GM18520 (cell line): Measurements from ENCODE around the gene SPDYE1.
A peak's percentile ranks its signal among the peaks of the same experiment; 100 is the strongest.
"Not testable (repeated sequence)": the region's sequence is repeated elsewhere in the genome, so short reads cannot be mapped to it uniquely, and the experiment has no call there.

Experiments used
- ATAC-seq: cut with Tn5 transposase; IDR thresholded peaks from one replicate; pipeline ENCODE4 v1.9.1; 2021; ENCODE audit not compliant: unreplicated experiment

SPDYE1 gene

GRCh38 chr7:43990829-43991228 lies 6.9 kb upstream of the SPDYE1 start:
- not testable (repeated sequence) for ATAC-seq

DNA sequence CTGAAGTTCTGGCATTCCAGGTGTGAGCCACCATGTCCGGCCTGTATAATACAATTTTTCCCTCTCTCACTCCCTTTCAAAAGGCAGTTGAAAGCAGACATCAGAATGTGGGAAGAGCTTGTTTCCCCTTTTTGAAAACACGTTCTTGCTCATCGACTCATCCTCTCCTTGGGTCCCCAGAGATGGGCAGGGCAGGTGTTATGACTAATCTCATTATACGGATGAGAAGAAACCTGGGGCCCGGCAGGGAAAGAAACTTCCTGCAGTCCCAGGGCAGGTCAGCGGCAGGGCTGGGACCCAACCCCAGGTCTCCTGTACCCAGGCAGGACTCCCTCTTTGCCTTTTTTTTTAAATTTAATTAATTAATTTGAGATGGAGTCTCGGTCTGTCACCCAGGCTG lies 4.8 kb upstream of the SPDYE1 start:
- peak; percentile 88 for ATAC-seq

- ATAC-seq: not testable (repeated sequence)
Observed at GRCh38 chr7:43994681-43995080, 3.0 kb upstream of the SPDYE1 start.

GRCh38 chr7:44012081-44012480 lies 14.4 kb downstream of the SPDYE1 start:
- not testable (repeated sequence) for ATAC-seq

DNA sequence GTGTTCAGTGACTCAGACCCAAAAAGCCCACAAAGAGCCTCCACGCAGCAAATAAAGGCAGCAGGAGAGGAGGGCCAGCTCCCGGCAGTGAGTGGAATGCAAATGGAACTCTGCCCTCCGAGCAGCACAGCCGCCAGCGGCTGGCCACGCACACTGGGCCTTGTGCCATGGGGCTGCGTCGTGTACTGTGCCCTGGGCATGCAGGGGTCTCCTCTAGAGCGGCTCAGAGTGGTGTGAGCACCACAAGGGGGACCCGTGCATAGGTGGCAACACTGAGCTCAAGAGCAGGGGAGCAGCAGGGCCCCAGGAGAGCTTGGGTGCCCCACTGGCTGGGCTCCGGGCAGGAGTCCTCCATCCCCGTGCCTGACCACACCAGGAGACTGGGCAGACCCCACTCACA lies 17.4 kb downstream of the SPDYE1 start:
- not testable (repeated sequence) for ATAC-seq

GRCh38 chr7:44018857-44019807 lies 21.4 kb downstream of the SPDYE1 start:
- peak; percentile 96 for ATAC-seq

GRCh38 chr7:44019825-44020224 lies 22.1 kb downstream of the SPDYE1 start:
- not testable (repeated sequence) for ATAC-seq

DNA sequence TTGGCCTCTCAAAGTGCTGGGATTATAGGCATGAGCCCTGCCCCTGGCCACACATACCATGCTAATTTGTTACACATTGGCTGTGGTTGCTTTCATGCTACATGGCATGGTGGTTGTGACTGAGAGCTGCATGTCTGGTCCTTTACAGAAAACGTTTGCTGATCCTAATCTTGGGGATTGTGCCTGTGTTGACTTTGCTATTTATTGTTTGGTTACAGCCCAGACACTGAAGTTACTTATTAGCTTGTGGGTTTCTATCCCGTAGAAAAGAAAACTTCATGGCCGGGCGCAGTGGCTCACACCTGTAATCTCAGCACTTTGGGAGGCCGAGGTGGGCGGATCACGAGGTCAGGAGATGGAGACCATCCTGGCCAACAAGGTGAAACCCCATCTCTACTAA lies 24.4 kb downstream of the SPDYE1 start:
- ATAC-seq: not testable (repeated sequence)

DNA sequence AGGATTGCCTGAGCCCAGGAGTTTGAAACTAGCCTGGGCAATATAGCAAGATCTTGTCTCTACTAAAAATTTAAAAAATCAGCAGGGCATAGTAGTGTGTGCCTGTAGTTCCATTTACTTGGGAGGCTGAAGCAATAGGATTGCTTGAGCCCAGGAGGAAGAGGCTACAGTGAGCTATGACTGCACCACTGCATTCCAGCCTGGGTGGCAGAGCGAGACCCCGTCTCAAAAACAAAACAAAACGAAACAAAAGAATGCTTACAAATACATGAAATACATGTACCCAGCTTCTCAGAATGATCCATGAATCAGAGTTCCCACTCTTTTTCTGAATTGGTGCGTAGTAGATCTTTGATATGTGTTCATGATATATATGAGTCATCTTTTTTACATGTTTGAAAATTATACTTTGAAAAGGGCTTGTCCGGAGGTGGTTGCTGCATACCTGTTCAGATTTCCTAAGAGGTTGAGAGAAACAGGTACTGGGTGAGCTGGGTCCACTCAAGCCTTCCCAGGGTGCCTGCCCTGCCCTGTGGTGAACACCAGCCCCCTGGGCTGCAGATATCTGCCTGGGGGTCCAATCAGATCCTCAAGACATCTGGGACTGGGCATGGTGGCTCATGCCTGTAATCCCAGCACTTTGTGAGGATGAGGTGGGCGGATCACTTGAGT lies 25.2 kb downstream of the SPDYE1 start:
- ATAC-seq: not testable (repeated sequence)

DNA sequence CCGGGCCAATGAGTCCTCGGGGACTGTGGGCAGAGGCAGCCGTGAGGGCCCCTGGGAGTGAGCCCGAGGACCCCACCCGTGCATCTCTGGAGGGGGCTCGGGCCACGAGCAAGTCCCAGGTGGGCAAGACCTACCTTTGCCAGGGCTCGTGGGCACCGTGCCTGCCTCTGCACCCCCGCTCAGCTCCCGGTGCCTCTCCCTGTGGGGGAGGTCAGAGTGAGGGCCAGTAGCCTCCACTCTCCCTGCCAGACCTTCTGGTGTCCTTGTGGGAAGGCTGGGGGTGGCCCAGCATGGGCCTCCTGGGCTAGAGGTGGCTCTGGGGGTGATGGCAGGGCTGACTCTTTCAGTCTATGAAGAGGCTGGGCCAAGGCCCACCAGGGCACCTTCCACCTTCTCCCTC lies 31.7 kb downstream of the SPDYE1 start:
- not testable (repeated sequence) for ATAC-seq

DNA sequence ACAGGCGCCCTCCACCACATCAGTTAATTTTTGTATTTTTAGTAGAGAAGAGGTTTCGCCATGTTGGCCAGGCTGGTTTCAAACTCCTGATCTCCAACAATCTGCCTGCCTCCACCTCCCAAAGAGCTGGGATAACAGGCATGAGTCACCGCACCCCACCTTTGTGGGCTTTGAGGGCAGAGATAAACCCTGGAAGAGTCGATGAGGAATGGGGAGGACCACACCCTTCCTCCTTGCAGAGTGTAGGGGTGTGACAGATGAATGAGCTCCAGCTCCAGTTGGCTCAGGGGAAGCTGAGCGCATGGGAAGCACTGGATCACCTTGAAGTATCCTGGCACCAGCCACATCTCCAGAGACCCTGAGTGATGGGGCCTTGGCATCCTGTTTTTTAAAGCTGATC lies 32.3 kb downstream of the SPDYE1 start:
- not testable (repeated sequence) for ATAC-seq

GRCh38 chr7:44031319-44031718 lies 33.6 kb downstream of the SPDYE1 start:
- ATAC-seq: not testable (repeated sequence)

- ATAC-seq: not testable (repeated sequence)
Observed at GRCh38 chr7:44032031-44032430, 34.3 kb downstream of the SPDYE1 start.

DNA sequence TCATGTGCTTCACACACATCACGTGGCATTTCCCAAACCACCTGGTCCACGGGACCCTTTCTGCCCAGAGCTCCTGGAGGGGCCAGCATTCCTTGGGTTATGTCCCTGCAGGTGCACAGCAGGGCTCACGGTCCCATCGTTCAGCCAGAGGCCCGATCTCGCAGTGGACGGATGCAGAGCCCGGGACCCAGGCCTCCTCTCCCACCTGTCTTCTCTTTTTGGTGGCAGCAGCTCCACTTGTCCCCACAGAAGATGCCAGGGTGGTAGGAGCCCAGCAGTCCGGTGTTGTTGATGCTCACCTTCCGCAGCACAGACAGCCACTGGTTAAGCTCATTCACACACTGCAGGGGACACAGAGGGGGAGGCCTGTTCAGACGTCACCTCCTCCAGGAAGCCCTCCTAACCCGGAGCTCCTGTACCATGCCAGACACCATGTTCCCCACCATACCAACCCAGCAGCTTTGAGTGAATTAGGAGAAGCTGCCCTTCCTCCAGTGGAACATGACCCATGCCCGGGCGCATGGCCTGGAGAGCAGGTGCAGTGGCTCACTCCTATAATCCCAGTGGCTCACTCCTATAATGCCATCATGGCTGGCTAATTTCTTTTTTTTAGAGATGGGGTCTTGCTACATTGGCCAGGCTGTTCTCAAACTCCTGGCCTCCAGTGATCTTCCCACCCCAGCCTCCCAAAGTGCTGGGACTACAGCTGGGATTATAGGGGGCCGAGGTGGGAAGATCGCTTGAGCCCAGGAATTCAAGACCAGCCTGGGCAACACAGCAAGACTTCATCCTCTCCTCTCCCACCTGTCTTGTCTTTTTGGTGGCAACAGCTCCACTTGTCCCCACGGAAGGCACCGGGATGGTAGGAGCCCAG lies 36.5 kb downstream of the SPDYE1 start:
- ATAC-seq: not testable (repeated sequence)

DNA sequence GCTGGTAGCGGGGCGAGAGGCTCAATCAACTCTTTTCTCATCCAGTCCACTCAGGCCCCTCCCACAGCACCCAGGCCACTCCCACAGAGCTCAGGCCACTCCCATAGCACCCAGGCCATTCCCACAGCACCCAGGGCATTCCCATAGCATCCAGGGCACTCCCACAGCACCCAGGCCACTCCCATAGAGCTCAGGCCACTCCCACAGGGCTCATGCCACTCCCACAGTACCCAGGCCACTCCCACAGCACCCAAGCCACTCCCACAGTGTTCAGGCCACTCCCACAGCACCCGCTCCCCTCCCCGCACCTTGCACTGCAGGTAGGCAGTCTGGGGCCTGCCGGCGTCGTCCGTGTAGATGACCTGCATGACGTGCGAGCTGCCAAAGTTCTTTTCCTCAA lies 38.7 kb downstream of the SPDYE1 start:
- ATAC-seq: not testable (repeated sequence)

- ATAC-seq: not testable (repeated sequence)
Observed at GRCh38 chr7:44037951-44038350, 40.3 kb downstream of the SPDYE1 start.

DNA sequence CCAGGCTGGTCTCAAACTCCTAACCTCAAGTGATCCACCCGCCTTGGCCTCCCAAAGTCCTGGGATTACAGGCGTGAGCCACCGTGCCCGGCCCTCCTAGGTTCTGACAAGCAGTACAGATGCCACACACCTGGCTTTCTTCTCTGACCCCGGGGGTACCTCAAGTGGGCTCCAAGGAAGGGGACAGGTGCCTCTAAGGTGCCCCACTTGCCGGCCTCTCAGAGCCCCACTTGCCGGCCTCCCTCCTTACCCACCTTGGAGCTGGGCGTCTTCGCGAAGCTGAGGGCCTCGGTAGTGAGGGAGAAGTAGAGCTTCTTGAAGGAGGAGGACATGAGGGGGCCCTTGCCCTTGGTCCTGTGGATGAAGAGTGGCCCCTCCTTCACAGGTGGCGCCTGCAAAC lies 40.9 kb downstream of the SPDYE1 start:
- ATAC-seq: not testable (repeated sequence)

DNA sequence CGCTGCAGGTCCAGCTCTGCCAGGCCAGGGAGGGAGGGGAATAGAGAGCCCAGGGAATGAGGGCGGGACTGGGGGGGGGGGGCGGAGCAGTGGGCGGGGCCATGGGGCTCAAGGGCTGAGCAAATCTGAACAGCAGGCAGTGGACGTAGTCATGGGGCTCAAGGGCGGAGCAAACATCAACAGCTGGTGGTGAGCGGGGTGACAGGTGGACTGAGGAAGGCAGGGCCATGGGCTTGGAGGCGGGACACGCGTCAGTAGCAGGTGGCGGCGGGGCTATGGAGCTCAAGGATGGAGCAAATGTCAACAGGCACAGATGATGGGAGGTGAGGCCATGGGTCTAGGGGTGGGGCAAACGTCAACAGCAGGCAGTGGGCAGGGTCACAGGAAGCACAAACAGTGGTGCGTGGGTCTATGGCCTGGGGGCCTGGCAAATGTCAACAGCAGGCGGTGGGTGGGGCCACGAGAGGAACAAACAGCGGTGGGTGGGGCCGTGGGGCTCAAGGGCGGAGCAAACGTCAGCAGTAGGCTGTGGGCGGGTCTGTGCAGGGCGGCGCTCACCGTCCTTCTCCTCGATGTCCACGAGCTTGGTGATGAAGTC lies 41.4 kb downstream of the SPDYE1 start:
- peak; percentile 30 for ATAC-seq

GRCh38 chr7:44039800-44040492 lies 42.2 kb downstream of the SPDYE1 start:
- not testable (repeated sequence) for ATAC-seq

DNA sequence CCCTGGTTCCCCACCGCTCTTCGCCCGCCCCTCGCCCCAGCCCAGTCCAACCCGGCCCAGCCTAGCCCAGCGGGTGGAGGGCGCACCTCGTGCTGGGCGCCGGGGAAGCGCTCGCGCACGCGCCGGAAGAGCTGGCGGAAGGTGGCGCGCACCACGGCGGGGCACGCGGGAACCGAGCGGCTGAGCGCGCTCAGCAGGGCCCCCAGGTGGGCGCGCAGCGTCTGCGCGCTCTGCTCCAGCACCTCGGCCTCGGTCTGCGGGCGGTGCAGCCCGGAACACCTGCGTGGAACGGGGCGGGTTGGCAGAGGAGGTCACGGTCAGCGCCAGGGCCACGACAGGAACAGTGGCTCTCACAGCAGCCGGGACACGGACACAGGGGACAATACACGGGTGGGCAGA lies 42.8 kb downstream of the SPDYE1 start:
- peak; percentile 41 for ATAC-seq
